Measurements from ENCODE around the gene TMEM270.

TMEM270 gene

DNA sequence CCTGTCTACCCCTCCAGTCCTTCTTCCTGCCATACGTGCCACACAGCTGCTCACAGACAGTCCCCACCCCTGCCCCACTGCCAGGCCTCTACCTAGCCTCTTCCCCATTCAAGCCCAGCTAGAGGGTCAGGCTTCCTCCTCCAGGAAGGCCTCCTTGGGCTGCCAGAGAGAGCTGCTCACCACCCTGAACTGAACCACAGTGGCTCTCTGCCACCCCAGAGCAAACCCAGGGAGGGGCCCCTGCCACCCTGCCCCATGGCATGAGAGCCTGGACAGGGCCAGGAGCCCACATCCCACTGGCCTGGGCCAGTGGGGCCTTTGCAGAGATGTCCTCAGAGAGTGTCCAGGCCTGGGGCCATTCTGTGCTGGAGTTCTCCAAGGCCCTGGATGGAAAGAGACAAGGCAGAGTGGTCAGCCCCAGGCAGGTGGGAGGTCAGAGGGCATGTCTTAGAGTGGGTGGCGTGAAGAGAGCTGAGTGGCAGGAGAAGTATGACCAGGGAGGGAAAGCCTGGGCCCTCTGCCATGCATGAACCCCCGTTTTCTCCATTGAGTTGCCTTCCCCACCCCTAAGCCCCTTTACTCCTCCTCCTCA lies 40.4 kb downstream of the TMEM270 start:
- intact Hi-C loops (cut with DNase I; ENCODE audit: low total_unique reads): no loop called here
- Histone ChIP-seq H3K4me3 (no peak overlapping the region), H3K9me3 (no peaks in the 10 kb centered on the region), H3K27me3 (no peaks in the 10 kb centered on the region), H3K27ac (peak overlapping the region; percentile 89 to 93), H3K4me1 (peaks cover 0 to 85% (median 43%) of the 10 kb centered on the region in 4 donors), H3K36me3 (no peaks in the 10 kb centered on the region)
- peak; percentile 17 to 65 for DNase-seq
- TF ChIP-seq, protein P1, sequence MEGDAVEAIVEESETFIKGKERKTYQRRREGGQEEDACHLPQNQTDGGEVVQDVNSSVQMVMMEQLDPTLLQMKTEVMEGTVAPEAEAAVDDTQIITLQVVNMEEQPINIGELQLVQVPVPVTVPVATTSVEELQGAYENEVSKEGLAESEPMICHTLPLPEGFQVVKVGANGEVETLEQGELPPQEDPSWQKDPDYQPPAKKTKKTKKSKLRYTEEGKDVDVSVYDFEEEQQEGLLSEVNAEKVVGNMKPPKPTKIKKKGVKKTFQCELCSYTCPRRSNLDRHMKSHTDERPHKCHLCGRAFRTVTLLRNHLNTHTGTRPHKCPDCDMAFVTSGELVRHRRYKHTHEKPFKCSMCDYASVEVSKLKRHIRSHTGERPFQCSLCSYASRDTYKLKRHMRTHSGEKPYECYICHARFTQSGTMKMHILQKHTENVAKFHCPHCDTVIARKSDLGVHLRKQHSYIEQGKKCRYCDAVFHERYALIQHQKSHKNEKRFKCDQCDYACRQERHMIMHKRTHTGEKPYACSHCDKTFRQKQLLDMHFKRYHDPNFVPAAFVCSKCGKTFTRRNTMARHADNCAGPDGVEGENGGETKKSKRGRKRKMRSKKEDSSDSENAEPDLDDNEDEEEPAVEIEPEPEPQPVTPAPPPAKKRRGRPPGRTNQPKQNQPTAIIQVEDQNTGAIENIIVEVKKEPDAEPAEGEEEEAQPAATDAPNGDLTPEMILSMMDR (IDR thresholded peaks at IDR 0.05): no peak

- DNase-seq: peak; percentile 20 to 67
- H3K36me3 ChIP-seq: no peaks in the 10 kb centered on the region
- H3K27me3 ChIP-seq: no peaks in the 10 kb centered on the region
- no peaks in the 10 kb centered on the region for H3K9me3 ChIP-seq
- no peak overlapping the region for H3K4me3 ChIP-seq
- H3K27ac ChIP-seq: peak overlapping the region; percentile 89 to 93
- TF ChIP-seq, protein P1 (IDR thresholded peaks at IDR 0.05): no peak
- peaks cover 0 to 78% (median 39%) of the 10 kb centered on the region in 4 donors for H3K4me1 ChIP-seq
- intact Hi-C loops (cut with DNase I; ENCODE audit: low total_unique reads): no loop called here
These were observed 41.1 kb downstream of the TMEM270 start for GRCh38 chr7:73901823-73902597.

DNA sequence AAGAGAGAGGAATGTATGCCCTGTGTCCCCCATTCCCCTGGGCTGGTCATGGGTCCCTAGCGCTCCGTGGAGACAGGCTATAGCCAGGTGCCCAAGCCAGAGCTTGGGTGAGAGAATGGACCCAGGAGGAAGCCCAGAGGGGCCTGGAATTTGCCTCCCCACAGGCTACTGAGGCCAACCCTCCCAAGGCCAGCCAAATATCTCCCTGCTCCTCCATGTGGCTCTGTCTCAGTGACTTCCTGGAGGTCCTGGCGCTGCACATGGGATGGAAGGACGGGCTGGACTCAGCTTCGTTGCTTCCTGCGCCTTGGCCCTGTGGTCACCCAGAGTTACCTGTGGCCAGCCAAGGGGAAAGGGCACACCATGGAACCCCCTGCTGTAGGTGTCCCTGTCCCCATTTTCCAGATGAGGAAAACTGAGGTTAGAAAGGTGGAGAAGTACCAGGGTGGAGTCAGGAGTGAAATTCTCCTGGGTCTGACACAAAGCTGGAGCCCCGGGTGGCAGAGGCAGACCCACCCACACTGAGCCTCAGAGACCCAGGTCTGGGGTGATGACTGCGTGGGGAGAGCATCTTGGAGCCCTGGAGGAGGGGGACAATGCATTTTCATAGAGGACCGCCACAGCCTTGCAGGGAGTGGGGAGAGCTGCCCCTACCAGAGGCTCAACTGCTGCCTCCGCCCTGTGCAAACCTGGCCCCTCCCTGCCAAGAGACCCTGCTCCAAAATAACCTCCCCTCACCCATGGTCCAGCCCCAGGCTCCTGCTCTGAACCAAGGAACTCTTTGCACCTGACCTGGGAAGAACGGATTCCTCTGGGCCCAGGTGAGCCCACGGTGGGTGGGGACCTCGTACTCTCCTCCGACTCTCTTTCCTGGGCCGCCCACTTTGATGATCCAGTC lies 42.6 kb downstream of the TMEM270 start:
- intact Hi-C loops (cut with DNase I; ENCODE audit: low total_unique reads): no loop called here
- H3K27ac ChIP-seq: peak overlapping the region; percentile 89 to 93
- H3K4me3 ChIP-seq: no peak overlapping the region
- H3K4me1 ChIP-seq: peaks cover 0 to 72% (median 39%) of the 10 kb centered on the region in 4 donors
- no peaks in the 10 kb centered on the region for H3K36me3 ChIP-seq
- H3K27me3 ChIP-seq: no peaks in the 10 kb centered on the region
- TF ChIP-seq, protein P1 (IDR thresholded peaks at IDR 0.05): no peak
- DNase-seq: no peak
- no peaks in the 10 kb centered on the region for H3K9me3 ChIP-seq

DNA sequence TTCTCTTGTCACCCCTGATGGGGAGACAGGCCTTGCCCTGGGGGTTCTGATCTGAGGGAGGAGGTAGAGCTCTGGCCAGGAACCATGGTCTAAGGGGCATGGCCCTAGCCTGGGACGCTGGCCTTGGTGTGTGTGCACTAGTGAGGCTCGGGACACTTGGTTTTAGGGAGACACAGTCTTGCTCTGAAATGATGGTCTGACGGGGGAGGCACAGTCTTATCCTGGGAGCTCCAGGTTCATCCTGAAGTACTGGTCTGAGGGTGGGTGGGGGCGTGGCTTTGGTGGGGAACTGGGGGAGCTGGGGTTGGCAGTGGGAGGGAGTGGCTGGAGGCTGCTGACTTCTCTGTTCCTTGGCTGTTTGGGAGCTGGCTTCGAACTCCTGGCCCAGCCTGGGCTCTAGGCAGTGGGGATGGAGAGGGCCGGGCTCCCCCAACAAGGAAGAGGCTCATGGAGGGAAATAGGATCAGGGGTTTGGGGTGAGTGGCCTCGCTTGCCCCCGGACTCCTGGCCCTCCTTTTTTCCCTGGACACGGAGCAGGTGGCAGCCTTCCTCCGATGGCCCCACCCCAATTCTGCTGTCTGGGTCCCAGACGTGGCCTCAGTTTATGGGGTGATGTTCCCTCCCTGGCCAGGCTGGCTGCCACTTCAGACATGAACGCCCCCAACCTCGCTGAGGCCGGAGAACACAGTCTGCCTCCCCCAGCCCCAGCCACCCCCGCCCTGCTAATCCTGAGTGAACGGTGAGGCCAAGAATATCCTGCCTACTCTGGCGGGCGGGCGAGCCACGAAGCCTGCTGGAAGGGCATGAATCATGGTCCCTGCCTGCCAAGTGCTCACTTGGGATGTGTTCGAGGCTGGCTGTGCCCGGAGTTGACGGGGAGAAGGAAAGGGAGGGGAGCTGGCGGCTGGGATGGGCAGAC lies 43.5 kb downstream of the TMEM270 start:
- Histone ChIP-seq H3K27ac (peak overlapping the region; percentile 89 to 93), H3K9me3 (no peaks in the 10 kb centered on the region), H3K4me1 (peaks cover 0 to 72% (median 40%) of the 10 kb centered on the region in 4 donors), H3K27me3 (no peaks in the 10 kb centered on the region), H3K4me3 (no peak overlapping the region), H3K36me3 (no peaks in the 10 kb centered on the region)
- peak; percentile 79 to 95 for DNase-seq
- TF ChIP-seq, protein P1 (IDR thresholded peaks at IDR 0.05): no peak
- intact Hi-C loops (cut with DNase I; ENCODE audit: low total_unique reads): no loop called here

DNA sequence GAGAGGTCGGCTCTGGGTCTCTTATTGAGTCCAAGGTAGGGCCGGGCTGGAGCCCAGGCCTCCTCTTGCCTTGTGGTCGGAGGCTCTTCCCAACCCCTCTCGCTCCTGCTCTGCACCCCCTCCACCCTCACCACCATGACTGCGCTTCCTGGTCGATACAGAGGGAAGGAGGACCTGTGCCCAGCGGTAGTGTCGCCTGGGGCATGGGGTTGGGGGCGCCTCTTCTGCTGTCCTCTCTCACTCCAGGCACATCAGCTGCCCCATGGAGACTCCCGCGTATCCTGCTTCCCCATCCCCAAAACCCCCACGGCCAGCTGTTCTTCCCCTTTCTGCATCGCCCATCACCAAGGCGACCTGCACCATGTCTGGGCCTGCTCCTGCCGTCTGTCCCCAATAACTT lies 44.4 kb downstream of the TMEM270 start:
- DNase-seq: no peak
- no peaks in the 10 kb centered on the region for H3K36me3 ChIP-seq
- TF ChIP-seq, protein P1 (IDR thresholded peaks at IDR 0.05): no peak
- intact Hi-C loops (cut with DNase I; ENCODE audit: low total_unique reads): no loop called here
- no peak overlapping the region for H3K4me3 ChIP-seq
- no peaks in the 10 kb centered on the region for H3K9me3 ChIP-seq
- peak overlapping the region; percentile 89 to 93 for H3K27ac ChIP-seq
- H3K27me3 ChIP-seq: no peaks in the 10 kb centered on the region
- peaks cover 0 to 70% (median 33%) of the 10 kb centered on the region in 4 donors for H3K4me1 ChIP-seq
